HepG2 (cell line): ENCODE measurements around the gene DPF1. TPM values are rescaled to one million over a fixed set of nuclear protein-coding genes. Genes with fewer than 3 reads are reported as not detected.

Source experiments
- ATAC-seq: fragments of 200-7000 bp; cut with Tn5 transposase; 3 replicates; pipeline ENCODE4 v1.9.1; 2020; ENCODE audit warnings: mild to moderate bottlenecking, moderate library complexity
- BruUV-seq: library from RNA; stranded (reverse); fragments of 400-500 nt; replicated peaks from 2 replicates; lab custom pipeline; 2021; lab: Mats Ljungman, UMichigan
- CTCF ChIA-PET: fragments of 300-600 bp; formaldehyde crosslinking; extraction: SDS; loops from one replicate; lab custom pipeline; 2021; ENCODE audit warnings: low total read pairs, inconsistent platforms, low intra/inter-chr PET ratio; lab: Yijun Ruan, JAX
- POLR2A ChIA-PET: fragments of 350-600 bp; sonication (Branson Sonifier 250); formaldehyde crosslinking; loops from one replicate; lab custom pipeline; 2020; ENCODE audit warnings: antibody characterized with exemption, inconsistent platforms; lab: Yijun Ruan, JAX
- DNase-seq: peaks from one replicate; pipeline ENCODE4 v3.0.0-alpha.2; 2015; ENCODE audit warnings: low spot score
- FAIRE-seq: peaks from 3 replicates; lab custom pipeline; 2011; peaks lifted over from hg19 to GRCh38; lab: Jason Lieb, UNC
- H2AFZ ChIP-seq: one replicate; pipeline ENCODE4 v1.6.1; 2011; ENCODE audit warnings: low read length, inconsistent platforms
- H3K27ac ChIP-seq: fragments of 300-600 bp; 3 replicates; pipeline ENCODE4 v1.8.0; 2011; ENCODE audit warnings: mixed run types, mild to moderate bottlenecking, mixed read lengths, low read length, inconsistent platforms; ENCODE audit not compliant: insufficient read depth; ENCODE audit errors: extremely low read length
- H3K27me3 ChIP-seq, 2 experiments: fragments of 200-600 bp in 1 of 2; 2 replicates in 1 of 2; 3 replicates in 1 of 2; pipeline versions ENCODE4 v1.6.0 to v1.8.0; 2011; ENCODE audit warnings: low read length in 2 of 2, mild to moderate bottlenecking in 2 of 2, moderate library complexity in 2 of 2, inconsistent platforms in 1 of 2; ENCODE audit not compliant: insufficient read depth in 2 of 2, control insufficient read depth in 1 of 2
- H3K36me3 ChIP-seq, 2 experiments: fragments of 200-600 bp in 1 of 2; replicated peaks in 1 of 2; 2 replicates in 1 of 2; 3 replicates in 1 of 2; pipeline versions ENCODE4 v1.5.1 to v1.8.0; 2011; ENCODE audit warnings: low read length in 2 of 2, inconsistent platforms in 1 of 2; ENCODE audit not compliant: insufficient read depth in 2 of 2, control insufficient read depth in 1 of 2
- H3K4me1 ChIP-seq: 2 replicates; pipeline ENCODE4 v1.5.1; 2012; ENCODE audit warnings: low read length, inconsistent platforms; ENCODE audit not compliant: insufficient read depth
- H3K4me2 ChIP-seq: 2 replicates; pipeline ENCODE4 v1.6.0; 2011; ENCODE audit warnings: low read depth, low read length, inconsistent platforms
- H3K4me3 ChIP-seq, 3 experiments: fragments of 200-600 bp in 1 of 3; sonication (generic), shearing (Covaris generic) in 1 of 3; replicated peaks in 1 of 3; 2 replicates each; pipeline ENCODE4 v1.5.1; 2011 to 2016; ENCODE audit warnings: low read length in 3 of 3, inconsistent platforms in 2 of 3, low read depth in 2 of 3, mild to moderate bottlenecking in 2 of 3, control low read depth in 1 of 3, mixed read lengths in 1 of 3; ENCODE audit not compliant: insufficient read depth in 1 of 3
- H3K79me2 ChIP-seq: one replicate; pipeline ENCODE4 v1.6.1; 2011; ENCODE audit warnings: low read length, inconsistent platforms; ENCODE audit not compliant: insufficient read depth
- H3K9ac ChIP-seq: 2 replicates; pipeline ENCODE4 v1.6.0; 2011; ENCODE audit warnings: mild to moderate bottlenecking, low read depth, low read length, inconsistent platforms; ENCODE audit not compliant: insufficient read depth
- H3K9me3 ChIP-seq: 2 replicates; pipeline ENCODE4 v1.5.1; 2012; ENCODE audit warnings: mild to moderate bottlenecking, low read length
- H4K20me1 ChIP-seq: 2 replicates; pipeline ENCODE4 v1.6.0; 2011; ENCODE audit warnings: inconsistent platforms, mild to moderate bottlenecking, low read length, moderate library complexity; ENCODE audit not compliant: insufficient read depth
- HNRNPK ChIP-seq: fragments of 200-400 bp; formaldehyde crosslinking; IDR thresholded peaks from 2 replicates; pipeline ENCODE4 v1.6.1; 2018; ENCODE audit warnings: low read length, low read depth, moderate library complexity, mild to moderate bottlenecking; ENCODE audit not compliant: poor library complexity, severe bottlenecking
- HNRNPUL1 ChIP-seq: fragments of 200-400 bp; formaldehyde crosslinking; IDR thresholded peaks from 2 replicates; pipeline ENCODE4 v1.6.1; 2017; ENCODE audit warnings: low read depth, mild to moderate bottlenecking, low read length, moderate library complexity
- IKZF4 ChIP-seq: sonication (generic); formaldehyde crosslinking; IDR thresholded peaks from 2 replicates; pipeline ENCODE4 v1.5.1; 2020; ENCODE audit warnings: borderline replicate concordance, mild to moderate bottlenecking, low read depth, missing genetic modification reagents; ENCODE audit errors: not compliant biosample characterization
- IRX3 ChIP-seq: sonication (generic); formaldehyde crosslinking; IDR thresholded peaks from 2 replicates; pipeline ENCODE4 v1.8.1; 2023; ENCODE audit warnings: mild to moderate bottlenecking, low read depth, missing genetic modification reagents, borderline replicate concordance
- KDM6A ChIP-seq: IDR thresholded peaks from 2 replicates; pipeline ENCODE4 v1.6.1; 2016; ENCODE audit warnings: low read depth
- NFIC ChIP-seq: IDR thresholded peaks from 2 replicates; pipeline ENCODE4 v1.6.1; 2012; ENCODE audit warnings: mild to moderate bottlenecking, low read length, inconsistent platforms
- NFRKB ChIP-seq: fragments of 450-650 bp; IDR thresholded peaks from 2 replicates; pipeline ENCODE4 v1.6.1; 2017
- NKX3-1 ChIP-seq: sonication (generic); formaldehyde crosslinking; IDR thresholded peaks from 2 replicates; pipeline ENCODE4 v1.5.0; 2020; ENCODE audit warnings: missing genetic modification reagents
- ZBTB20 ChIP-seq: sonication (generic); formaldehyde crosslinking; IDR thresholded peaks from 2 replicates; pipeline ENCODE4 v1.8.1; 2023; ENCODE audit warnings: missing genetic modification reagents, low read depth, mild to moderate bottlenecking, borderline replicate concordance
- ZNF143 ChIP-seq: sonication (generic); formaldehyde crosslinking; IDR thresholded peaks from 2 replicates; pipeline ENCODE4 v1.4.0; 2020; ENCODE audit warnings: missing genetic modification reagents
- ZNF24 ChIP-seq: fragments of 450-650 bp; IDR thresholded peaks from 2 replicates; pipeline ENCODE4 v1.6.1; 2017; ENCODE audit warnings: antibody characterized with exemption, mild to moderate bottlenecking
- ZNF383 ChIP-seq: sonication (generic); formaldehyde crosslinking; IDR thresholded peaks from 2 replicates; pipeline ENCODE4 v1.4.0; 2020; ENCODE audit warnings: missing genetic modification reagents, mild to moderate bottlenecking, borderline replicate concordance
- ZNF768 ChIP-seq: sonication (generic); formaldehyde crosslinking; IDR thresholded peaks from 2 replicates; pipeline ENCODE4 v1.4.0; 2020; ENCODE audit warnings: missing genetic modification reagents
- WGBS: methylation state at CpG from one replicate; pipeline ENCODE4 v1.1.6; 2017; ENCODE audit warnings: low lambda C conversion rate; 5-methylcytosine and 5-hydroxymethylcytosine counted together
- in situ Hi-C: cut with HindIII; loops from 2 replicates; pipeline ENCODE4 v1.10.0; 2017; ENCODE audit warnings: low pct_unique_long_range_greater_than_20kb; ENCODE audit not compliant: extremely low pct_ligation_motif_present
- intact Hi-C: fragments of 100-400 bp; cut with micrococcal nuclease; formaldehyde crosslinking; loops from one replicate; pipeline ENCODE4 v1.10.0; 2022; ENCODE audit not compliant: unreplicated experiment
- polyA plus RNA-seq, 8 experiments: library from polyadenylated mRNA; depleted of rRNA in 3 of 8; stranded (reverse) in 7 of 8; unstranded in 1 of 8; fragments of >200 nt; fragmentation: Illumina TruSeq in 4 of 8; extraction: Trizol in 4 of 8; gene quantifications; 2 replicates each; pipeline versions ENCODE4 v1.2.1 to v1.2.3, GENCODE V29; 2011 to 2016; ENCODE audit warnings: low read depth in 4 of 8, missing spikeins in 1 of 8, mixed read lengths in 1 of 8; ENCODE audit not compliant: insufficient read depth in 1 of 8
- total RNA-seq, 5 experiments: library from RNA; depleted of rRNA; stranded (reverse); fragments of >200 nt; fragmentation: Illumina TruSeq; extraction: Trizol; gene quantifications; 2 replicates each; pipeline ENCODE4 v1.2.3, GENCODE V29; 2016; ENCODE audit warnings: low read depth in 1 of 5
- TF ChIP-seq, protein P1 (sequence below): sonication (generic); formaldehyde crosslinking; IDR thresholded peaks from 2 replicates; pipeline ENCODE4 v1.4.0; 2020; ENCODE audit warnings: missing genetic modification reagents, borderline replicate concordance

DPF1 gene
- total and polyA plus RNA-seq, 2 of the 13 experiments (the other 11 are each of a cell fraction or from before 2014, with no cell fraction given), result 1.0 to 3.2 TPM

DNA sequence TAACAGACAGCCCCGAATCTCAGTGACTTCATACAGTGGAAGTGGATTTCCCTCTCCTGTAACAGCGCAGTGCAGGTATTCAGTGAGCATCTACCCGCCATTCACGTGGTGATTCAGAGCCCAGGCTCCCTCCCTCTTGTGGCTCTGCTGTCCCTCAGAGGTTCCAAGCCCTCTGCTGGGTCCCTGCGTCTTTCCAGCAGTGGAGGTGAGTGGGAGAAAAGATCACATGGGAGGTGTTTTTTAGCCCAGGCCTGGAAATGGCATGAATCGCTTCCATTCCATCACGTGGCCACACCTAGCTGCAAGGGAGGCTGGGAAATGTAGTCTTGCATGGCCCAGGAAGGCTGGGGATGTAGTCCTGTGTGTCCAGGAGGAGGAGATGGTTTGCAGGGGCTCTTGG is 61.4 kb downstream of the DPF1 start:
- BruUV-seq, result no TSS peak
- 97% methylated on average over 7 of the region's 7 CpGs for WGBS
- POLR2A ChIA-PET, result no interaction called here
- TF ChIP-seq IRX3 (CRISPR knock-in tag) (no peak), ZNF383 (0 out of 2 replicates have a peak, but pooled peaks have one; percentile 80), ZNF143 (CRISPR knock-in tag) (0 out of 2 replicates have a peak, but pooled peaks have one; percentile 33)
- Histone ChIP-seq H3K36me3 (peaks cover 11 to 36% of the 10 kb centered on the region in 2 experiments; a peak in 4 of 5 replicates), H3K4me3 (no peak overlapping the region), H3K4me1 (no peaks in the 10 kb centered on the region), H3K9me3 (peaks cover 9% of the 10 kb centered on the region; the same call in 1 of the 2 replicates), H3K79me2 (no peaks in the 10 kb centered on the region), H3K9ac (no peak overlapping the region), H3K4me2 (no peak overlapping the region), H3K27ac (no peak overlapping the region), H3K27me3 (no peaks in the 10 kb centered on the region), H2AFZ (no peak overlapping the region), H4K20me1 (no peaks in the 10 kb centered on the region)
- in situ Hi-C loops, result no loop called here
- no peak for FAIRE-seq
- intact Hi-C loops, result no loop called here
- CTCF ChIA-PET, result no interaction called here
- no peak for DNase-seq
- no peak for ATAC-seq

DNA sequence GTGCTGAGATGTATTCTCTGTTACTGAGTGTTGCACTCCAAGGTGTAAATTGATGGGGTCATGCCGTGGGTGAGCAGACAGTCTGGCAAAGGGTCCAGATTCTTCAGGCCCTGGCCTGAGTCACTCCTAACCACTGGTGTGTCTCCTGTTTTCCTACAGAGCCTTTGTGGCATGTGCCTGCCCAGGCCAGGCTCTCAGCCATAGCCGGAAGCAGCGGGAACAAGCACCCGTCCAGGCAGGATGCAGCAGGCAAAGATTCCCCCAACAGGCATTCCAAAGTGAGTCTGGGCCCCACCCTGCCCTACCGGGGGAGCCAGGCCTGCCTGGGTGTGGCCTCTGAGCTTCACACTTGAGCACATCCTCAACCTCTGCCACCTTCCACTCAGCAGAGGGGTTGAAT is 61.9 kb downstream of the DPF1 start:
- FAIRE-seq, result no peak
- intact Hi-C loops (no loop called here), in situ Hi-C loops (no loop called here)
- Histone ChIP-seq H3K27me3 (no peaks in the 10 kb centered on the region), H3K79me2 (no peaks in the 10 kb centered on the region), H3K36me3 (peaks cover 11 to 34% of the 10 kb centered on the region in 2 experiments; a peak in 4 of 5 replicates), H3K27ac (no peak overlapping the region), H3K4me3 (no peak overlapping the region), H3K4me2 (no peak overlapping the region), H3K9me3 (peaks cover 9% of the 10 kb centered on the region; the same call in 1 of the 2 replicates), H3K9ac (no peak overlapping the region), H4K20me1 (no peaks in the 10 kb centered on the region), H2AFZ (no peak overlapping the region), H3K4me1 (no peaks in the 10 kb centered on the region)
- no peak for DNase-seq
- ChIA-PET POLR2A (no interaction called here), CTCF (no interaction called here)
- BruUV-seq, result no TSS peak
- no peak for ATAC-seq
- 100% methylated on average over 1 of the region's 5 CpGs for WGBS
- TF ChIP-seq NKX3-1 (CRISPR knock-in tag) (no peak), HNRNPK (no peak), ZNF768 (CRISPR knock-in tag) (no peak), ZNF24 (no peak), NFRKB (no peak), IKZF4 (CRISPR knock-in tag) (no peak), NFIC (no peak), HNRNPUL1 (no peak), KDM6A (no peak), ZBTB20 (CRISPR knock-in tag) (no peak)
- TF ChIP-seq, protein P1, sequence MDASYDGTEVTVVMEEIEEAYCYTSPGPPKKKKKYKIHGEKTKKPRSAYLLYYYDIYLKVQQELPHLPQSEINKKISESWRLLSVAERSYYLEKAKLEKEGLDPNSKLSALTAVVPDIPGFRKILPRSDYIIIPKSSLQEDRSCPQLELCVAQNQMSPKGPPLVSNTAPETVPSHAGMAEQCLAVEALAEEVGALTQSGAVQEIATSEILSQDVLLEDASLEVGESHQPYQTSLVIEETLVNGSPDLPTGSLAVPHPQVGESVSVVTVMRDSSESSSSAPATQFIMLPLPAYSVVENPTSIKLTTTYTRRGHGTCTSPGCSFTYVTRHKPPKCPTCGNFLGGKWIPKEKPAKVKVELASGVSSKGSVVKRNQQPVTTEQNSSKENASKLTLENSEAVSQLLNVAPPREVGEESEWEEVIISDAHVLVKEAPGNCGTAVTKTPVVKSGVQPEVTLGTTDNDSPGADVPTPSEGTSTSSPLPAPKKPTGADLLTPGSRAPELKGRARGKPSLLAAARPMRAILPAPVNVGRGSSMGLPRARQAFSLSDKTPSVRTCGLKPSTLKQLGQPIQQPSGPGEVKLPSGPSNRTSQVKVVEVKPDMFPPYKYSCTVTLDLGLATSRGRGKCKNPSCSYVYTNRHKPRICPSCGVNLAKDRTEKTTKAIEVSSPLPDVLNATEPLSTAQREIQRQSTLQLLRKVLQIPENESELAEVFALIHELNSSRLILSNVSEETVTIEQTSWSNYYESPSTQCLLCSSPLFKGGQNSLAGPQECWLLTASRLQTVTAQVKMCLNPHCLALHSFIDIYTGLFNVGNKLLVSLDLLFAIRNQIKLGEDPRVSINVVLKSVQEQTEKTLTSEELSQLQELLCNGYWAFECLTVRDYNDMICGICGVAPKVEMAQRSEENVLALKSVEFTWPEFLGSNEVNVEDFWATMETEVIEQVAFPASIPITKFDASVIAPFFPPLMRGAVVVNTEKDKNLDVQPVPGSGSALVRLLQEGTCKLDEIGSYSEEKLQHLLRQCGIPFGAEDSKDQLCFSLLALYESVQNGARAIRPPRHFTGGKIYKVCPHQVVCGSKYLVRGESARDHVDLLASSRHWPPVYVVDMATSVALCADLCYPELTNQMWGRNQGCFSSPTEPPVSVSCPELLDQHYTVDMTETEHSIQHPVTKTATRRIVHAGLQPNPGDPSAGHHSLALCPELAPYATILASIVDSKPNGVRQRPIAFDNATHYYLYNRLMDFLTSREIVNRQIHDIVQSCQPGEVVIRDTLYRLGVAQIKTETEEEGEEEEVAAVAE, result no peak
